SK-N-MC (cell line): Measurements from ENCODE around the gene CEP78.

Experiments
- EZH2 ChIP-seq: fragments of 200-600 bp; sonication (generic); IDR thresholded peaks from one replicate; pipeline ENCODE4 v1.6.1; 2017; ENCODE audit warnings: antibody characterized with exemption
- POLR2AphosphoS5 ChIP-seq: IDR thresholded peaks from 2 replicates; pipeline ENCODE4 v1.6.1; 2012; ENCODE audit warnings: mild to moderate bottlenecking, low read depth, low read length, borderline replicate concordance

DNA sequence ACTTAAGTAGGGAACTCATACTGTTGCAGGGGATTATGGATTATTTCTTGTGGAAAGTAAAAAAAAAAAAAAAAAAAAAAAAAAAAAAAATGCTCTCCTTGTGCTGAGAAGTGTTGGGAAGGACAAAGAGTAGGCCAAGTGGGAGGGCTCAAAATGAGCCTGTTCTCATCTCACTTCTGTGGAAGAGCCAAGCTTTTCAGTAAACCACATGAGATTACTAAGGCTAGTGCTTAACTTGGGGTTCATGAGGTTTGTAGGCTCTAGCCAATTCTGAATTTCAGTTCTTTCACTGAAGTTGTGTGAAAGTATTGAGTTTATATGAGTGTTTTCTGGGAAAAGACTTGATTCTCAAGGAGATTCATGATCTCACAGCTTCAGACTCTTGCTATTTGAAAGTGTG lies 23.0 kb upstream of the CEP78 start:
- TF ChIP-seq EZH2 (no peak), POLR2AphosphoS5 (no peak)
